HG02938 (cell line): ENCODE measurements around the gene SDR39U1.

Source experiments
- ATAC-seq: cut with Tn5 transposase; IDR thresholded peaks from one replicate; pipeline ENCODE4 v1.9.1; 2021; ENCODE audit warnings: mild to moderate bottlenecking, moderate library complexity; ENCODE audit not compliant: unreplicated experiment

Gene SDR39U1

DNA sequence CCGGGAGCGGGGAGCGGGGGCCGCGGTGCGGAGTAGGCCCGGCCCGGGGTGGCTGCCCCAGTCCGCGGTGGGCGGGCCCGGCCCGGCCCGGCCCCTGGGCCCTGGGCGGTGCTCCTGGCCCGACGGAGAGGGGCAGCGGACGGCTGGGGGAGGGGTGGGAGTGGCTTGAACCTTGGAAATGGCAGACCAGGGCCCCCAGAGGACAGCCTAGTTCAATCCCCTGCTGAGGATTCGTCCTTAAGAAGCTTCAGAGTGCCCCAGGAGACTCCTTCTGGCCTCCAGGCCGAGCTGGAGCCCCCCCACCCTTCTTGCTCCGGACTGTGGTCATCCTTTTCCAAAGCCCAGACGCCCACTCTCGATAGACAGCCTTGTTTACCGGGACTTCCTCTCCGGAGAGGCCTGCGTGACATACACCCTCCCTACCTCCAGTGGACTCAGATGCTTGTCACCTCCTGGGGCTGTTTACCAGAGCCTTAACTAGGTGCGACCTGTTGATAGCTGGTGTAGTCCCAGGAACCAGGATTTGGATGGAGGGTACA, 12.4 kb downstream of the SDR39U1 start:
- ATAC-seq: peak; percentile 46

- peak; percentile 77 for ATAC-seq
These were observed 13.0 kb downstream of the SDR39U1 start, which contains the start of the genes CBLN3 and KHNYN for GRCh38 chr14:24429395-24430142. CBLN3 (minus strand) TSS chr14:24429668; CDS start chr14:24429054, 614 bp downstream. KHNYN (plus strand) TSS chr14:24429954; CDS start chr14:24430731, 777 bp downstream.

- no peak for ATAC-seq
These were observed 13.8 kb downstream of the SDR39U1 start for GRCh38 chr14:24428628-24429394.

DNA sequence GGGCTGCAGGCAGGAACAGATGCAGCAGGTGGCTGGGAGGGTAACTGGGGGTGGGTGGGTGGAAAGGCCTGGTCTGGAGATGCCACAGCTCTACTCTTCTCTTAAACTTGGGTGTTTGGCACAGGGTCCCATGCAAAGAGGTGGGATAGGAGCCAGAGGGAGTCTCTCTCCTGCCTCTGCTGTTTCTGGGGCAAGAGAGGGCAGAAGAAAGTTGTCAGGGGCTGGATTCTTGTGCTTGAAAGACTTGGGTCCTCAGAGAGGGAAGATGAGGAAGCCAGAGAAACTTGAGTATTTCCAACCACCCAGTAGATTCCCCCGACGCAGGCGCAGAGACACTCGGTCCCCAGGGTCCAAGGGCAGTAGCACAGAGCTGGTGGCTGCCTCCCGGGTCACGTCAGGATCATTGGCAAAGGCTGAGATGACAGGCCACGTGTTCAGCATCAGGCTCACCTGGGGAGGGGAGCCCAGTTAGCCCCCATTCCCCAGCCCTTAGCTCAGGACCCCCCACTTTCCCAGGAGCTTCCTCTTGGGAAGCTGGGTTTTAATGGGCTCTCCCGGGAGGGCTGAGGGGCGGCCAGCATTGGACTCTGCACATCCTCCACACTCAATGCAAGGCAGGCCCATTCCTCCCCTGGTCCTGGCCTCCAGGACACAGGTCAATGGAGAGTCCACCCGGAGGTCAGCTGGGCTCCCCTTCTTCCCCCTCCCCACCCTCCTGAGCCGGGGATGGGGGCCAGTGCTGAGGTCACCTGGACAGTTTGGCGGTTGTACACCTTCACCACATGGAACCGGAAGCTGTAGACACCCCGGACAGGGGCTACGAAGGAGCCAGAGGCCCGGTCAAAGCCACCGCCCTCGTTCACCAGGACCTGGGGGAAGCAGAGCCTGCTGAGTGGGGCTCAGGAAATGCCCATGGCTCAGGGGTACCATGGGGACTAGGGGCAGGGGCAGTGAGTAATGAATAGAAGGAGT, 14.8 kb downstream of the SDR39U1 start:
- ATAC-seq: no peak

DNA sequence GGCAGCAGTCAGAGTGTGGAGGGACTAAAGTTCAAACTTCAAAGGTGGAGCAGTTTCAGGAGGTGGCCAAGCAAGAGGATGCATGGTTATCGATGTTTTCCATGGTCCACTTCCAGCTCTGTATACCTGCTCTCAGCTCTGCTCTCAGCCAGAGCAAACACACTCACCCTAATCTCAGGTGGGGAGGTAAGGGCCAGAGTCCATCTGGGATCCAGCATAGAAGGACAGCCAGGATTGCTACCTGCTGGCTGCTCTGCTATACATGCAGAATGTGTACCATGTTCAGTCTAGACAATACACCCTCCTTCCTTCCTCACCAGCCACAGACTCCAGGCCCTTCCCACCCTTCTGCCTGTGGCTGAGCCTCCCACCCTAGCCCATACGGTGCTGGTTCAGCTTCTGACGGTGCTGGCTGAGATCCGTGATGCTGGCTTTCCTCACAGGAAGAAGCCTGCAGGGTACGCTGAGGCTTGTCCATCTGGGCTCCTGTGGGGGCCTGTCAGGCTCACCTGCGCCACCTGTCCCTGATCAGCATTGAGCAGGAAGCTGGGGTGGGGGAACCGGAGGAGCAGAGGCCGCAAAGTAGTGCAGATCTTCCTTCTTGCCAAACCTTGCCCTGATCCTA, 15.6 kb downstream of the SDR39U1 start:
- ATAC-seq: no peak

GRCh38 chr14:24426150-24426911, 16.2 kb downstream of the SDR39U1 start:
- no peak for ATAC-seq

- ATAC-seq: no peak
These were observed 16.9 kb downstream of the SDR39U1 start for GRCh38 chr14:24425704-24426103.

DNA sequence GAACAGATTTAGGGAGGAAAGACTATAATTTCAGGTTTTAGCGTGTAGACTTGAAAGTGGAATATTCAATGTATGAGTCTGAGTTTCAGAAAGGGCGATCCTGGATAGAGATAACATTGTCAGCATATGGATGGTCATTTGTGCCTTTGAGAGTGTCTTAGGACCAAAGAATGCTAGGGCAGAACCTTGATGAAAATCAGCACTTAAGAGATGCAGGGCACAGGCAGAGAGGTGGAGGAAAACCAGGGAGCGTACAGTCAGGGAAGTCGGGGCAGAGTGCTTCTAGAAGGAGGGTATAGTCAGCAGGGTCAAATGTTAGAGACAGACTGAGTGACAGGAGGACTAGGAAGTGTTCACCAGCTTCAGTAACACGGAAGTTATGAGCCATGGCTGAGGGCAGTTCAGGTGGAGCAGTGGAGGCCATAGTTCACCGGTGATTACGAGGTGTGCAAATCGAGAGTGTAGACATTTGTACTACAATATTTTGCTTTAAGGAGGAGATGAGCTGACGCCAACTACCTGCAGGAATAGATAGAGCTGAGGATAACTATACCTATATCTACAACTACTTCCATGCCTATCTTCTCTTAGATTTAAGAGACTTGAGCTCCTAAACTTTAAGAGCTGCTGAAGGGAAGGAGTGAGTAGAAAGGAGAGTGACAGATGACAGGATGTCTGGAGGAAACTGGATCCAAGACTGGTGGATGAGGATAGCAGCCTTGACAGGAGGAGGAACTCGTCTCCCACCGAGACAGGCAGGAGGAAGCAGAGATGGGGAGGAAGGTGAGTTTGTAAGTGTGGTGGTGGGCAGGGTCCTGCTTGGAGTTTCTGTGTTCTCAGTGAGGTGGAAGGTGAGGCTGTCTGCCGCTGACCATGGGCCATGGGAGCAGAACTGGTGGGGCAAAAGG, 19.6 kb downstream of the SDR39U1 start:
- ATAC-seq: no peak

- ATAC-seq: no peak
These were observed 20.3 kb downstream of the SDR39U1 start for GRCh38 chr14:24422261-24422660.

- no peak for ATAC-seq
These were observed 24.1 kb downstream of the SDR39U1 start for GRCh38 chr14:24418492-24418873.

DNA sequence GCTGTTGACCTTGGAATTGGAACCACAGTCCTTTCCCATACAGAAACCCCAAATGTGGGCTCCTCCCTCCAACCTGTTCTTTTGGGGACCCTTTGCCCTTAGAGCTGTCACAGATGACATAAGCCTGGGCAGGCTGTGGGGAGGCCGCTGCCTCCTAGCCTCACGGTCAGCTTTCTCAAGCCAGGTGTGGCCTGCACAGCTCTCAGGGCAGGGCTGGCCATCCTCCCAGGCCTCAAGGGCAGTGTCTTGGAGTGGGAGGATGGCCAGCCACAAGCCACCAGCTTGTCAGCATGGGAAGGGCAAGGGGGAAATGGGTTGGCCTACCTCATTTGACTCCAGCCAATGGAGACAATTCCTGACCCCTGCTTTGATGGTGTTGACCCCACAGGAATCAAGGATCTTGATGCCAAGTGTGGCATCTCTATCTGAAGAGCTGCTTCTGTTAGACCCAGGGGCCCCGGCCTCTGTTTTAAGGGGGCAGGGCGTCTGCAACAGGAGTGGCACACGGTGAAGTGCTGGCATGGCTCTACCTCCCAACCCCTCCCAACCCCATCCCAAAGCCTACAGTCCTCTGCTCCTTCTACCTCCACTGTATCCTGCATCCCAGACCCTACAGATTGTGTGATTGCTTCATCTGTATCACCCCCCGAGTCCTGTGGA, 24.6 kb downstream of the SDR39U1 start:
- no peak for ATAC-seq

DNA sequence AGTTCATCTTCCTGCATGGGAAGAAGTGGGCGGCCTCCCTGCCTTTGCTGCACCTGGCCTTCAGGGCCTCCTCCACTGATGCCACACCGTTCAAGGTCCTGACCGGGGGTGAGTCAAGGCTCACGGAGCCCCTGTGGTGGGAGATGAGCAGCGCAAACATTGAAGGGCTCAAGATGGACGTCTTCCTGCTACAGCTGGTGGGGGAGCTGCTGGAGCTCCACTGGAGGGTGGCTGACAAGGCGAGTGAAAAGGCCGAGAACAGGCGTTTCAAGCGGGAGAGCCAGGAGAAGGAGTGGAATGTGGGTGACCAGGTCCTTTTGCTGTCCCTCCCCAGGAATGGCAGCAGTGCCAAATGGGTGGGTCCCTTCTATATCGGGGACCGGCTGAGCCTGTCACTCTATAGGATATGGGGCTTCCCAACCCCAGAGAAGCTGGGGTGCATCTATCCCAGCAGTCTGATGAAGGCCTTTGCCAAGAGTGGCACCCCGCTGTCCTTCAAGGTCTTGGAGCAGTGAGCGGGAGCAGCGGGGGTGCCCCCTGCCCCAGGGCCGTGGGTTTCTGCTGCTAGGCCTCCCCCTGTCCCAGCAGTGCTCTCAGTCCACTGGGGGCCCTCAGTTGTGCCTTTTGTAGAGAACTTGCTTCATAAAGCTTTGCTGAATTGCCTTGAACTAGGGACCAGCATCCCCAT, 25.5 kb downstream of the SDR39U1 start:
- ATAC-seq: no peak

GRCh38 chr14:24416254-24416931, 26.2 kb downstream of the SDR39U1 start:
- ATAC-seq: no peak

GRCh38 chr14:24415421-24416253, 26.9 kb downstream of the SDR39U1 start:
- ATAC-seq: no peak

DNA sequence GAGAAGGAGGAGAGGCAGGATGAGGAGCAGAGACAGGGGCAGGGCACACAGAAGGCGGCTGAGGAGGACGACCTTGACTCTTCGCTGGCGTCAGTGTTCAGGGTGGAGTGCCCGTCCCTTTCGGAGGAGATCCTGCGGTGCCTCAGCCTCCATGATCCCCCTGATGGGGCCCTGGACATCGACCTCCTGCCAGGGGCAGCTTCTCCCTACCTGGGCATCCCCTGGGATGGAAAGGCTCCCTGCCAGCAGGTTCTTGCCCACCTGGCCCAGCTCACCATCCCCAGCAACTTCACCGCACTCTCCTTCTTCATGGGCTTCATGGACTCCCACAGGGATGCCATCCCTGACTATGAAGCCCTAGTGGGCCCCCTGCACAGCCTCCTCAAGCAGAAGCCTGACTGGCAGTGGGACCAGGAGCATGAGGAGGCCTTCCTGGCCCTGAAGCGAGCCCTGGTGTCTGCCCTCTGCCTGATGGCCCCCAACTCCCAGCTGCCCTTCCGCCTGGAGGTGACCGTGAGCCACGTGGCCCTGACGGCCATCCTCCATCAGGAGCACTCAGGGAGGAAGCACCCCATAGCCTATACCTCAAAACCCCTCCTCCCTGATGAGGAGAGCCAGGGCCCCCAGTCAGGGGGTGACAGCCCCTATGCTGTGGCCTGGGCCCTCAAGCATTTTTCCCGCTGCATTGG, 27.7 kb downstream of the SDR39U1 start:
- no peak for ATAC-seq
